MM.1S (cell line): ENCODE measurements around the gene GEMIN5.

Source experiments
- DNase-seq: peaks from one replicate; pipeline ENCODE4 v3.0.0-alpha.2; 2015
- H2AFZ ChIP-seq: fragments of 300-600 bp; sonication (generic); 2 replicates; pipeline ENCODE4 v1.6.0; 2016; ENCODE audit warnings: antibody characterized with exemption, low read length
- H3F3A ChIP-seq: fragments of 300-600 bp; sonication (generic); 2 replicates; pipeline ENCODE4 v1.6.1; 2016; ENCODE audit warnings: mild to moderate bottlenecking, antibody characterized with exemption, low read length, moderate library complexity, mixed read lengths; ENCODE audit not compliant: insufficient read depth
- H3K27ac ChIP-seq: fragments of 300-600 bp; sonication (generic); 2 replicates; pipeline ENCODE4 v1.5.1; 2016; ENCODE audit warnings: mild to moderate bottlenecking, low read length
- H3K27me3 ChIP-seq: fragments of 300-600 bp; sonication (generic); replicated peaks from 2 replicates; pipeline ENCODE4 v1.6.0; 2016; ENCODE audit warnings: low read length; ENCODE audit not compliant: insufficient read depth
- H3K36me3 ChIP-seq: fragments of 300-600 bp; sonication (generic); replicated peaks from 2 replicates; pipeline ENCODE4 v1.6.1; 2016; ENCODE audit warnings: mild to moderate bottlenecking, low read length, mixed read lengths; ENCODE audit not compliant: insufficient read depth
- H3K4me1 ChIP-seq: fragments of 300-600 bp; sonication (generic); 2 replicates; pipeline ENCODE4 v1.6.1; 2016; ENCODE audit warnings: low read length, mixed read lengths
- H3K4me2 ChIP-seq: fragments of 300-600 bp; sonication (generic); 2 replicates; pipeline ENCODE4 v1.6.0; 2016; ENCODE audit warnings: low read depth, low read length
- H3K4me3 ChIP-seq: fragments of 300-600 bp; sonication (generic); 2 replicates; pipeline ENCODE4 v1.5.1; 2016; ENCODE audit warnings: low read length, mixed read lengths
- H3K79me2 ChIP-seq: fragments of 300-600 bp; sonication (generic); 2 replicates; pipeline ENCODE4 v1.6.1; 2016; ENCODE audit warnings: mixed run types, low read length, mixed read lengths
- H3K9ac ChIP-seq: fragments of 300-600 bp; sonication (generic); 2 replicates; pipeline ENCODE4 v1.6.1; 2016; ENCODE audit warnings: low read length, mixed read lengths
- H3K9me2 ChIP-seq: fragments of 300-600 bp; sonication (generic); replicated peaks from 2 replicates; pipeline ENCODE4 v1.6.1; 2016; ENCODE audit warnings: mild to moderate bottlenecking, low read length, mixed read lengths; ENCODE audit not compliant: insufficient read depth
- H3K9me3 ChIP-seq: fragments of 300-600 bp; sonication (generic); replicated peaks from 2 replicates; pipeline ENCODE4 v1.6.1; 2016; ENCODE audit warnings: mild to moderate bottlenecking, low read length, mixed read lengths; ENCODE audit not compliant: insufficient read depth
- H4K20me1 ChIP-seq: fragments of 300-600 bp; sonication (generic); 2 replicates; pipeline ENCODE4 v1.6.1; 2016; ENCODE audit warnings: mild to moderate bottlenecking, low read length, moderate library complexity, mixed read lengths; ENCODE audit not compliant: insufficient read depth
- CTCF ChIP-seq: fragments of 300-600 bp; sonication (generic); IDR thresholded peaks from 2 replicates; pipeline ENCODE4 v1.5.1; 2016; ENCODE audit warnings: antibody characterized with exemption, low read length, mixed read lengths
- EZH2 ChIP-seq: fragments of 300-600 bp; sonication (generic); optimal IDR thresholded peaks from 2 replicates; pipeline ENCODE3; 2017; ENCODE audit warnings: low read depth, mild to moderate bottlenecking, antibody characterized with exemption, low read length, mixed read lengths
- EZH2phosphoT487 ChIP-seq: fragments of 300-600 bp; sonication (generic); IDR thresholded peaks from 2 replicates; pipeline ENCODE4 v1.6.1; 2018; ENCODE audit warnings: antibody characterized with exemption, low read length

The GEMIN5 gene

GRCh38 chr5:154868702-154869101, 69.3 kb downstream of the GEMIN5 start:
- H3K27ac ChIP-seq = no peak overlapping the region
- no peak overlapping the region for H2AFZ ChIP-seq
- no peak overlapping the region for H3K9ac ChIP-seq
- no peak overlapping the region for H3K4me2 ChIP-seq
- peaks cover 26% of the 10 kb centered on the region for H3K79me2 ChIP-seq
- H3K4me1 ChIP-seq = no peaks in the 10 kb centered on the region
- H4K20me1 ChIP-seq = no peaks in the 10 kb centered on the region
- H3K27me3 ChIP-seq = no peaks in the 10 kb centered on the region
- no peak for TF ChIP-seq EZH2
- TF ChIP-seq CTCF = no peak
- TF ChIP-seq EZH2phosphoT487 = no peak
- no peaks in the 10 kb centered on the region for H3K9me2 ChIP-seq
- H3K4me3 ChIP-seq = no peak overlapping the region
- H3K9me3 ChIP-seq = no peaks in the 10 kb centered on the region
- peaks cover 29% of the 10 kb centered on the region for H3K36me3 ChIP-seq
- no peak for DNase-seq
- H3F3A ChIP-seq = no peaks in the 10 kb centered on the region

DNA sequence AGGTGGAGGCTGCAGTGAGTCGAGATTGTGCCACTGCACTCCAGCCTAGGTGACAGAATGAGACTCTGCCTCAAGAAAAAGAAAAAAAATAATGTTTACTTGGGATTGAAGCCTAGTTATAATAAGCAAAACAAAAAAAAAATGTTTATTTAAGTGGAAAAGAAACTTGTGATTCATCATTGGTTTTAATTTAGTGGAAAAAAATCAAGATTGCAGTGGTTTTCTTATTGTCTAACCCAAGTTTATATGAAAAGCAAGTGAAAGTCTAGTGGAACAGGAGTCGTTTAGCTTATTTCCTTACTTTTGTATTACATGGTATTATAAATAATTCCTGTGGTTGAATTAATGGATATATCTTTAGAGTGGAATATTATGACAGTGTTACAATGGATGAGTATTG, 71.2 kb downstream of the GEMIN5 start:
- Histone ChIP-seq H3K27ac (no peak overlapping the region), H3K4me2 (no peak overlapping the region), H2AFZ (no peak overlapping the region), H4K20me1 (peaks cover 6% of the 10 kb centered on the region; the same call in 1 of the 2 replicates), H3K79me2 (peaks cover 45% of the 10 kb centered on the region), H3K36me3 (peaks cover 23% of the 10 kb centered on the region; the same call in 1 of the 2 replicates), H3K27me3 (no peaks in the 10 kb centered on the region), H3K4me3 (no peak overlapping the region), H3K9me2 (no peaks in the 10 kb centered on the region), H3K9me3 (no peaks in the 10 kb centered on the region), H3K4me1 (peaks cover 17% of the 10 kb centered on the region), H3K9ac (no peak overlapping the region), H3F3A (peaks cover 7% of the 10 kb centered on the region; the same call in 1 of the 2 replicates)
- TF ChIP-seq EZH2 (no peak), EZH2phosphoT487 (no peak), CTCF (no peak)
- no peak for DNase-seq

DNA sequence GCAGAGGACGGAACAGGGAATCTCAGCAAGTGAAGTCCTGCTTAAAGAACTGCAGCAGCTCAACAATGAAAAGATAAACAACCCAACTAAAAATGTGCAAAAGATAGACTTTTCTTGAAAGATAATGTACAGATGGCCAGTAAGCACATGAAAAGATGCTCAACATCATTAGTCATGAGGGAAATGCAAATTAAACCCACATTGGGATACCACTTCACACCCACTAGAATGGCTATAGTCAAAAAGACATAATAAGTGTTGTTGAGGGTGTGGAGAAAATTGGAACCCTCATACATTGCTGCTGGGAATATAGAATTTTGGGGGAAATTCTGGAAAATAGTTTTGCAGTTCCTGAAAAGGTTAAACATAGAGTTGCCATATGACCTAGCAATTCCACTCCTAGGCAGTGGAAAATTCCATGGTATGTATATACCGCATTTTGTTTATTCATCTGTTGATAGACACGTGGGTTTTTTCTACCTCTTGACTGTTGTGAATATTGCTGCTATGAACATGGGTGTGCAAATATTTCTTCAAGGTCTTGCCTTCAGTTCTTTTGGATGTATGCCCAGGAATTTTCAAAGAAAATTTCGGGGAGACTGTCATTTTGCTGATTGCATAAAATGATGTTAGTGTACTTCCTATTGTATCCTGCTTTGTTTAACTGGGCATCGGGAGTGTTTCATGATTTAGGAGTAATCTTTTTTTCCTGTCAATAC, 72.4 kb downstream of the GEMIN5 start:
- Histone ChIP-seq H3K4me1 (peaks cover 17% of the 10 kb centered on the region), H4K20me1 (peaks cover 6% of the 10 kb centered on the region; the same call in 1 of the 2 replicates), H2AFZ (no peak overlapping the region), H3F3A (peaks cover 7% of the 10 kb centered on the region; the same call in 1 of the 2 replicates), H3K9me2 (no peaks in the 10 kb centered on the region), H3K9ac (no peak overlapping the region), H3K36me3 (peaks cover 20% of the 10 kb centered on the region; the same call in 1 of the 2 replicates), H3K9me3 (no peaks in the 10 kb centered on the region), H3K4me3 (no peak overlapping the region), H3K4me2 (no peak overlapping the region), H3K79me2 (peaks cover 57% of the 10 kb centered on the region), H3K27me3 (no peaks in the 10 kb centered on the region), H3K27ac (no peak overlapping the region)
- DNase-seq = no peak
- TF ChIP-seq EZH2phosphoT487 (no peak), CTCF (no peak), EZH2 (no peak)
